Neural progenitor cell (in vitro differentiated cells): Measurements from ENCODE around the gene MRAS.

Source experiments
- EZH2 ChIP-seq: fragments of 200-600 bp; sonication (generic); IDR thresholded peaks from 2 replicates; pipeline ENCODE4 v1.6.1; 2017; ENCODE audit warnings: antibody characterized with exemption, mild to moderate bottlenecking, moderate library complexity
- TF ChIP-seq, protein P1 (sequence below): fragments of 200-600 bp; sonication (generic); IDR thresholded peaks from 2 replicates; pipeline ENCODE4 v1.5.1; 2017; ENCODE audit warnings: antibody characterized with exemption, mild to moderate bottlenecking

DNA sequence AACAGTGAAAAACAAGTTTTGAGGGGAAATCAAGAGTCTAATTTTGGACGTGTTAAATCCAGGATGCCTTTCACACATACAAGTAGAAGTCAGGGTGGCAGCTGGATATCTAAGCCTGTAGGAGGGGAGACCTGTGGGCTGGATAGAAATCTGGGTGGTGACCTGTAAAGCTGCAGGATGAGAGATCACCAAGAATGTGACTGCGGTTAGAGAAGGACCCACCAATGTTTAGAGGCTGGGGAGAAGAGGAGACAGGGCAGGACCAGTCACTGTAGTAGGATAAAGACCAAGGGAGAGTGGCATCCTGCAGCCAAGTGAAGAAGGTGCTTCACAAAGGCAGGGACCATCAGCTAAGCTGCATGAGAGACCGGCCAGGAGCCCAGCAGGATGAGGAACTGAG, 36.2 kb downstream of the MRAS start:
- TF ChIP-seq, protein P1, sequence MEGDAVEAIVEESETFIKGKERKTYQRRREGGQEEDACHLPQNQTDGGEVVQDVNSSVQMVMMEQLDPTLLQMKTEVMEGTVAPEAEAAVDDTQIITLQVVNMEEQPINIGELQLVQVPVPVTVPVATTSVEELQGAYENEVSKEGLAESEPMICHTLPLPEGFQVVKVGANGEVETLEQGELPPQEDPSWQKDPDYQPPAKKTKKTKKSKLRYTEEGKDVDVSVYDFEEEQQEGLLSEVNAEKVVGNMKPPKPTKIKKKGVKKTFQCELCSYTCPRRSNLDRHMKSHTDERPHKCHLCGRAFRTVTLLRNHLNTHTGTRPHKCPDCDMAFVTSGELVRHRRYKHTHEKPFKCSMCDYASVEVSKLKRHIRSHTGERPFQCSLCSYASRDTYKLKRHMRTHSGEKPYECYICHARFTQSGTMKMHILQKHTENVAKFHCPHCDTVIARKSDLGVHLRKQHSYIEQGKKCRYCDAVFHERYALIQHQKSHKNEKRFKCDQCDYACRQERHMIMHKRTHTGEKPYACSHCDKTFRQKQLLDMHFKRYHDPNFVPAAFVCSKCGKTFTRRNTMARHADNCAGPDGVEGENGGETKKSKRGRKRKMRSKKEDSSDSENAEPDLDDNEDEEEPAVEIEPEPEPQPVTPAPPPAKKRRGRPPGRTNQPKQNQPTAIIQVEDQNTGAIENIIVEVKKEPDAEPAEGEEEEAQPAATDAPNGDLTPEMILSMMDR: no peak
- no peak for TF ChIP-seq EZH2
